Left ventricle myocardium inferior (tissue), 1 donor: ENCODE results near the gene SPACA4. TPM values are rescaled to one million over a fixed set of nuclear protein-coding genes. Genes with fewer than 3 reads are reported as not detected.
"Not testable (repeated sequence)": the region's sequence is repeated elsewhere in the genome, so short reads cannot be mapped to it uniquely, and the experiment has no call there.

Source experiments
- DNase-seq: peaks from one replicate; pipeline ENCODE4 v3.0.0-alpha.2; 2020
- H3K27ac ChIP-seq: fragments of 200-600 bp; replicated peaks from 2 replicates; pipeline ENCODE4 v1.8.0; 2021
- H3K27me3 ChIP-seq: fragments of 200-600 bp; 2 replicates; pipeline ENCODE4 v1.8.0; 2021; ENCODE audit warnings: low read depth
- H3K36me3 ChIP-seq: fragments of 200-600 bp; 2 replicates; pipeline ENCODE4 v1.8.0; 2021
- H3K4me1 ChIP-seq: fragments of 200-600 bp; 2 replicates; pipeline ENCODE4 v1.8.0; 2021
- H3K4me3 ChIP-seq: fragments of 200-600 bp; 2 replicates; pipeline ENCODE4 v1.8.0; 2021; ENCODE audit warnings: mild to moderate bottlenecking, moderate library complexity
- H3K9me3 ChIP-seq: fragments of 200-600 bp; replicated peaks from 2 replicates; pipeline ENCODE4 v1.8.0; 2021
- CTCF ChIP-seq: fragments of 200-600 bp; IDR thresholded peaks from 2 replicates; pipeline ENCODE4 v1.8.0; 2021; ENCODE audit warnings: antibody characterized with exemption, mild to moderate bottlenecking, borderline replicate concordance
- intact Hi-C: fragments of 100-400 bp; cut with micrococcal nuclease; formaldehyde crosslinking; loops from one replicate; pipeline ENCODE4 v1.11.0; 2022
- total RNA-seq: library from RNA; stranded (reverse); fragmentation: NEBNext Ultra II Directional; extraction: Animal tissue kit (Norgen Biotek cat#: 25700); gene quantifications from one replicate; pipeline ENCODE4 v1.2.1, GENCODE V29; 2021
- donor health status: DM: no; HTN: yes; CAD: no; lungs with severe emphysema.

The SPACA4 gene
- total RNA-seq, 1 donor from 2014 or later, result not detected

- Histone ChIP-seq H3K27ac (peak overlapping the region; percentile 98), H3K4me1 (peaks cover 67% of the 10 kb centered on the region), H3K36me3 (peaks cover 13% of the 10 kb centered on the region), H3K4me3 (peak overlapping the region; percentile 41), H3K27me3 (no peaks in the 10 kb centered on the region), H3K9me3 (no peaks in the 10 kb centered on the region)
- TF ChIP-seq CTCF, result no peak
- intact Hi-C loops, result no loop called here
- no peak for DNase-seq
Observed at GRCh38 chr19:48631225-48631624, 24.7 kb downstream of the SPACA4 start.

- H3K4me3 ChIP-seq, DNase-seq, H3K9me3 ChIP-seq, H3K27me3 ChIP-seq, intact Hi-C loops: not testable (repeated sequence)
- peaks cover 78% of the 10 kb centered on the region for H3K4me1 ChIP-seq
- peak overlapping the region; percentile 98 for H3K27ac ChIP-seq
- H3K36me3 ChIP-seq, result peaks cover 12% of the 10 kb centered on the region
Observed at GRCh38 chr19:48632286-48632685, 25.7 kb downstream of the SPACA4 start.

DNA sequence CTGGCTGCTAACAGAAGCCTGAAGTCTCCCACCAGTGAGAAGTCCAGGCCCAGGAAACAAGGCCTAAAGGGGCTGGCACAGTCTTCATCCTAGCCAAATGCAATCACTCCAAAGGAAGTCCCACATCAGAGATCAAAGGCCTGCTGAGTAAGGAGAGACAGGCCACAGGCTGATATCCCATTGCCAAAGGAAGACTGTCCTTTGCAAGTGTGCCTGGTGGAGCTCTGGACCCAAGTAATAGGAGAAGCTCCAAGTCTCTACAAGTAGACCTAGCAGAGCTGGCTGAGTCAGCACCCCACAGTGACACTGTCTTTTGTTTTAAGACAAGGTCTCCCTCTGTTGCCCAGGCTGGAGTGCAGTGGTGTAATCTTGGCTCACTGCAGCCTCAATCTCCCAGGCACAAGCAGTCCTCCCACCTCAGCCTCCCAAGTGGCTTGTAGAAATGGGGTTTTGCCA lies 26.2 kb downstream of the SPACA4 start:
- intact Hi-C loops, result no loop called here

GRCh38 chr19:48633148-48634035 lies 26.9 kb downstream of the SPACA4 start:
- DNase-seq, result no peak
- no peaks in the 10 kb centered on the region for H3K27me3 ChIP-seq
- peaks cover 79% of the 10 kb centered on the region for H3K4me1 ChIP-seq

More for the DNA sequence above, 26.2 kb downstream of the SPACA4 start:
- TF ChIP-seq CTCF, result no peak
- H3K36me3 ChIP-seq, result peaks cover 12% of the 10 kb centered on the region
- no peaks in the 10 kb centered on the region for H3K9me3 ChIP-seq
- H3K4me3 ChIP-seq, result peak overlapping the region; percentile 81
- peaks cover 78% of the 10 kb centered on the region for H3K4me1 ChIP-seq
- no peak for DNase-seq
- H3K27ac ChIP-seq, result peak overlapping the region; percentile 98
- H3K27me3 ChIP-seq, result no peaks in the 10 kb centered on the region

GRCh38 chr19:48634036-48634342 lies 27.4 kb downstream of the SPACA4 start:
- peaks cover 85% of the 10 kb centered on the region for H3K4me1 ChIP-seq
- peak overlapping the region; percentile 98 for H3K27ac ChIP-seq
- TF ChIP-seq CTCF, result no peak
- no peaks in the 10 kb centered on the region for H3K9me3 ChIP-seq
- H3K36me3 ChIP-seq, result peaks cover 12% of the 10 kb centered on the region
- no peaks in the 10 kb centered on the region for H3K27me3 ChIP-seq
- intact Hi-C loops, result no loop called here
- peak overlapping the region; percentile 81 for H3K4me3 ChIP-seq
- DNase-seq, result no peak

More at GRCh38 chr19:48633148-48634035, 26.9 kb downstream of the SPACA4 start:
- no peak for TF ChIP-seq CTCF
- intact Hi-C loops, result no loop called here
- Histone ChIP-seq H3K36me3 (peaks cover 12% of the 10 kb centered on the region), H3K27ac (peak overlapping the region; percentile 98), H3K9me3 (no peaks in the 10 kb centered on the region), H3K4me3 (peak overlapping the region; percentile 81)
